GM23248 (cell line): ENCODE results near the gene B4GALT5.

Experiments used
- EZH2 ChIP-seq: fragments of 200-600 bp; sonication (generic); IDR thresholded peaks from 2 replicates; pipeline ENCODE4 v1.6.1; 2018; ENCODE audit warnings: antibody characterized with exemption, mild to moderate bottlenecking; ENCODE audit not compliant: insufficient read depth, poor library complexity, severe bottlenecking
- EZH2phosphoT487 ChIP-seq: fragments of 200-600 bp; sonication (generic); IDR thresholded peaks from 2 replicates; pipeline ENCODE4 v1.6.1; 2018; ENCODE audit warnings: antibody characterized with exemption, moderate library complexity, mild to moderate bottlenecking, low read depth; ENCODE audit not compliant: insufficient read depth

DNA sequence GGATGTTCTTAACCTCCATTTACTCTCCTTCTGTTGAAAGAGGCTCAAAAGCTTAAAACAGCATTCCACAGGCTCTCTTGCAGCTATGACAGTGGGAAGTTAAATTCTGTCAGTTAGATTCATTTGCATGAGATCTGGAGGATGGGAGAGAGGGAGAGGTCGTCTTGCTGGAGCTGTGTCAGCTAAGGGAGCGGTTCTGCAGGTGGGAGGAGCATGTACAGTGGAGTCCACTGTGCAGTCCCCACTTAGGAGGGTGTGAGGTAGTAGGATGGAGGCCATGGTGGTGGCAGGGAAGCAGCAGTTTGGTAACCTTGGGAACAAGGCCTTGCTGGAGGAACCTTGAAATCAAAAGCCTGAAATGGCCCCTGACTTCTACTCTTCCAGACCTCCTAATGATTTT, 12.0 kb upstream of the B4GALT5 start:
- TF ChIP-seq EZH2 (no peak), EZH2phosphoT487 (no peak)
